Ovary (tissue), 3 donors: Measurements from ENCODE around the gene EDAR.

ENCODE experiments used
- CTCF ChIP-seq, 3 donors: fragments of 450-650 bp in 2 of 3; fragments of 200-600 bp in 1 of 3; IDR thresholded peaks; one replicate each; pipeline versions ENCODE4 v1.5.1 to v1.8.0; 2016 to 2022; ENCODE audit warnings: antibody characterized with exemption in 3 of 3, mild to moderate bottlenecking in 1 of 3
- EP300 ChIP-seq: sonication (generic); formaldehyde crosslinking; IDR thresholded peaks from one replicate; pipeline ENCODE4 v1.6.1; 2017; ENCODE audit warnings: antibody characterized with exemption
- POLR2A ChIP-seq: fragments of 450-650 bp; IDR thresholded peaks from one replicate; pipeline ENCODE4 v1.6.1; 2017; ENCODE audit warnings: antibody characterized with exemption, mild to moderate bottlenecking, moderate library complexity
- donor health status: DM: no; HTN: no; CAD: no.

- no peak for TF ChIP-seq CTCF (IDR thresholded peaks at IDR 0.05)
- TF ChIP-seq POLR2A = no peak
- no peak for TF ChIP-seq EP300
These were observed 27.2 kb downstream of the EDAR start for GRCh38 chr2:108961796-108962195.
